Gastroesophageal sphincter (tissue), 4 donors: ENCODE results near the gene BMPR2. TPM values are rescaled to one million over a fixed set of nuclear protein-coding genes. Genes with fewer than 3 reads are reported as not detected.
"Not testable (repeated sequence)": the region's sequence is repeated elsewhere in the genome, so short reads cannot be mapped to it uniquely, and the experiment has no call there.

Experiments
- ATAC-seq: fragments of 150-250 bp; one replicate; pipeline ENCODE4 v1.9.1; 2016; ENCODE audit warnings: mild to moderate bottlenecking, moderate library complexity
- H3K27ac ChIP-seq, 4 donors: fragments of 200-600 bp; sonication (generic) in 3 of 4; 1 replicate in 3 of 4; 2 replicates in 1 of 4; pipeline ENCODE4 v1.5.1; 2016 to 2019
- H3K27me3 ChIP-seq: fragments of 200-600 bp; sonication (generic); one replicate; pipeline ENCODE4 v1.5.1; 2019
- H3K36me3 ChIP-seq, 2 donors: fragments of 200-600 bp; sonication (generic); one replicate each; pipeline ENCODE4 v1.5.1; 2019; ENCODE audit warnings: control low read depth in 1 of 2
- H3K4me1 ChIP-seq, 3 donors: fragments of 200-600 bp; sonication (generic); 1 replicate in 2 of 3; 2 replicates in 1 of 3; pipeline ENCODE4 v1.5.1; 2016 to 2019; ENCODE audit warnings: control low read depth in 2 of 3
- H3K4me3 ChIP-seq, 2 donors: fragments of 200-600 bp; sonication (generic); one replicate each; pipeline ENCODE4 v1.5.1; 2019; ENCODE audit warnings: mild to moderate bottlenecking in 1 of 2, moderate library complexity in 1 of 2
- H3K9me3 ChIP-seq, 3 donors: fragments of 200-600 bp; sonication (generic); one replicate each; pipeline ENCODE4 v1.5.1; 2017 to 2019; ENCODE audit warnings: control low read depth in 2 of 3
- CTCF ChIP-seq, 4 experiments: fragments of 200-600 bp in 2 of 4; fragments of 450-650 bp in 2 of 4; sonication (generic) in 1 of 4; IDR thresholded peaks; one replicate each; pipeline ENCODE4 v1.5.1; 2017 to 2019; ENCODE audit warnings: antibody characterized with exemption in 4 of 4, mild to moderate bottlenecking in 2 of 4, moderate library complexity in 2 of 4
- EP300 ChIP-seq: sonication (generic); formaldehyde crosslinking; IDR thresholded peaks from one replicate; pipeline ENCODE4 v1.6.1; 2017; ENCODE audit warnings: antibody characterized with exemption, mild to moderate bottlenecking
- POLR2A ChIP-seq, 2 donors: fragments of 450-650 bp; IDR thresholded peaks; one replicate each; pipeline ENCODE4 v1.6.1; 2017; ENCODE audit warnings: antibody characterized with exemption in 2 of 2, mild to moderate bottlenecking in 2 of 2, moderate library complexity in 1 of 2
- POLR2AphosphoS5 ChIP-seq: sonication (generic); formaldehyde crosslinking; IDR thresholded peaks from one replicate; pipeline ENCODE4 v1.6.1; 2017; ENCODE audit warnings: antibody characterized with exemption
- WGBS, 2 donors: methylation state at CpG; one replicate each; pipeline ENCODE4 v1.1.5; 2018; ENCODE audit warnings: low coverage in 1 of 2; 5-methylcytosine and 5-hydroxymethylcytosine counted together
- total RNA-seq, 4 donors: library from RNA; depleted of rRNA; stranded (reverse); fragments of >200 nt; gene quantifications; one replicate each; pipeline ENCODE4 v1.1.0, GENCODE V29; 2016

Gene BMPR2
- total RNA-seq, 4 donors from 2014 or later: 53.4 to 86.9 (median 70.0) TPM

- no peak overlapping the region for H3K4me3 ChIP-seq
- H3K27me3 ChIP-seq: no peaks in the 10 kb centered on the region
- H3K9me3 ChIP-seq: no peaks in the 10 kb centered on the region
- TF ChIP-seq CTCF (IDR thresholded peaks at IDR 0.05): no peak
- peak; percentile 77 for TF ChIP-seq POLR2AphosphoS5
- TF ChIP-seq EP300: no peak
- no peak for TF ChIP-seq POLR2A (IDR thresholded peaks at IDR 0.05)
- H3K36me3 ChIP-seq: peaks cover 0 to 8% of the 10 kb centered on the region in 2 donors
- peak; percentile 51 for ATAC-seq
- peak overlapping the region in 1 of 4 donors; percentile 26 for H3K27ac ChIP-seq
- H3K4me1 ChIP-seq: peaks cover 0 to 11% (median 0%) of the 10 kb centered on the region in 3 donors
- 15 to 21% methylated on average over 2 to 3 of the region's 3 CpGs for WGBS, 2 donors
Measured at GRCh38 chr2:202542142-202542541, 166.0 kb downstream of the BMPR2 start.

- TF ChIP-seq EP300 (no peak), CTCF (IDR thresholded peaks at IDR 0.05) (no peak), POLR2A (IDR thresholded peaks at IDR 0.05) (no peak), POLR2AphosphoS5 (no peak)
- Histone ChIP-seq H3K27me3 (no peaks in the 10 kb centered on the region), H3K4me3 (no peak overlapping the region), H3K4me1 (peaks cover 0 to 11% (median 0%) of the 10 kb centered on the region in 3 donors), H3K9me3 (no peaks in the 10 kb centered on the region), H3K27ac (no peak overlapping the region), H3K36me3 (peaks cover 0 to 27% of the 10 kb centered on the region in 2 donors)
- ATAC-seq: no peak
- WGBS, 2 donors: 40 to 50% methylated on average over 1 of the region's 1 CpG
Measured at GRCh38 chr2:202545523-202545922, 169.4 kb downstream of the BMPR2 start.

GRCh38 chr2:202545931-202546330, 169.8 kb downstream of the BMPR2 start:
- H3K27ac ChIP-seq: no peak overlapping the region
- TF ChIP-seq POLR2AphosphoS5: no peak
- TF ChIP-seq CTCF (IDR thresholded peaks at IDR 0.05): no peak
- TF ChIP-seq EP300: no peak
- no peak for TF ChIP-seq POLR2A (IDR thresholded peaks at IDR 0.05)
- WGBS, 2 donors: 96% methylated on average over 2 of the region's 2 CpGs
- no peak for ATAC-seq
- peaks cover 0 to 11% (median 0%) of the 10 kb centered on the region in 3 donors for H3K4me1 ChIP-seq
- no peak overlapping the region for H3K4me3 ChIP-seq
- no peaks in the 10 kb centered on the region for H3K9me3 ChIP-seq
- peaks cover 0 to 28% of the 10 kb centered on the region in 2 donors for H3K36me3 ChIP-seq
- H3K27me3 ChIP-seq: no peaks in the 10 kb centered on the region

GRCh38 chr2:202546499-202547141, 170.5 kb downstream of the BMPR2 start:
- ATAC-seq, H3K4me1 ChIP-seq, H3K9me3 ChIP-seq, H3K27me3 ChIP-seq, H3K4me3 ChIP-seq, H3K27ac ChIP-seq: not testable (repeated sequence)
- peaks cover 0 to 28% of the 10 kb centered on the region in 2 donors for H3K36me3 ChIP-seq
- 88 to 96% methylated on average over 7 to 13 of the region's 13 CpGs for WGBS, 2 donors

GRCh38 chr2:202548240-202548639, 172.1 kb downstream of the BMPR2 start:
- no peak for ATAC-seq
- Histone ChIP-seq H3K27ac (no peak overlapping the region), H3K4me3 (no peak overlapping the region), H3K4me1 (no peaks in the 10 kb centered on the region), H3K36me3 (peaks cover 0 to 42% of the 10 kb centered on the region in 2 donors), H3K9me3 (no peaks in the 10 kb centered on the region), H3K27me3 (no peaks in the 10 kb centered on the region)
- WGBS, 2 donors: 83 to 84% methylated on average over 1 to 2 of the region's 2 CpGs
- TF ChIP-seq POLR2AphosphoS5 (no peak), EP300 (no peak), POLR2A (IDR thresholded peaks at IDR 0.05) (no peak), CTCF (IDR thresholded peaks at IDR 0.05) (no peak)

- H3K27ac ChIP-seq, H3K4me1 ChIP-seq, H3K27me3 ChIP-seq, ATAC-seq, H3K9me3 ChIP-seq, H3K4me3 ChIP-seq: not testable (repeated sequence)
- peaks cover 2 to 62% of the 10 kb centered on the region in 2 donors for H3K36me3 ChIP-seq
- 91 to 95% methylated on average over 6 to 8 of the region's 10 CpGs for WGBS, 2 donors
Measured at GRCh38 chr2:202551000-202551399, 174.9 kb downstream of the BMPR2 start.
